NCI-H345 treated with DMSO at 0.1 percent for 48 hours (cell line): Measurements from ENCODE around the gene RREB1.
A peak's percentile ranks its signal among the peaks of the same experiment; 100 is the strongest.

Experiments used
- DNase-seq: peaks from one replicate; lab custom pipeline; 2025; ENCODE audit not compliant: unreplicated experiment; lab: John Stamatoyannopoulos, UW

Gene RREB1

DNA sequence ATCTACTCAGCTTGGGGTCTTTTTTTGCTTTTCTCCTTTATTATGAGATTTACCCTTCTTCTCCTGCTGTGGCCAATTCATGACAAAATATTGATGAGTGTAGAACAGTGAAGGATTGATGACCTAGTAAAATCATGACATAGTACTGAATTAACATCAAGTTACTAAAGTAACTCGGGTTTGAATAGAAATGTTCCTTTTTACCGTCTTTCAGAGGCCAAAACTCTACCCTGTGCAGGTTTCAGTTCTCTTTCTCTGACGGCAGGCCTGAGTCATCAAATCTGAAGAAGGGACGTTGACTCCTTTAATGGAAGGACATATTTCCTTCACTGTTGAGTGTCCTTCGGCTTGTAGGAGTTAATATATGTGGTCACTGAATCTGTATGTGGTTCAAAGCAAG lies 80.7 kb downstream of the RREB1 start:
- DNase-seq = no peak

DNA sequence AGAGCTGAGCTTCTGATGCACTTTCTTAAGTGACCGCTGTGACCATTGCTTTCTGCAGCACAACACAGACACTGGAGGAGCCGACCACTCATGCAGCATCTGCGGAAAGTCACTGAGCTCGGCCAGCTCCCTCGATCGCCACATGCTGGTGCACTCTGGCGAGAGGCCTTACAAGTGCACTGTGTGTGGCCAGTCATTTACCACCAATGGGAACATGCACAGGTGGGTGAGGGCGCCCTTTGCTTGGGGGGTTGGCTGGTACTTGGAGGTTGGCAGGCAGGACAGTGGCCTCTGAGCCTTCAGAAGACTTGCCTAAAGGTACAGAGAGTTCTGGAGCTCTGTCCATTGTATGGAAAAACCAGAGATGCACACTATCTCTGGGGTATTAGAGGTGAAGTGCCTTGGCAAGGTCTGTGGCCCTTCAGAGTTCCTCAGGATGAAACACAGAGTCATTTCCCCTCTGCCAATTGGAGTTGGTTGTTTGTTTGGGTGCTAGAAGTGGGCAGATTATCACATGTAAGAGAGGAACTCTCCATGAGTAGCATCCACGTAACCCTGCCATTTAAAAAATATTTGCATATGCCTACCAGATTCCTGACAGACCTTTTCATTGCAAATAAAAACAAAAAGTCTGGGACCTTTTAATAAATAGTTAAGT lies 81.5 kb downstream of the RREB1 start:
- DNase-seq = no peak

GRCh38 chr6:7190791-7191190 lies 83.0 kb downstream of the RREB1 start:
- no peak for DNase-seq

DNA sequence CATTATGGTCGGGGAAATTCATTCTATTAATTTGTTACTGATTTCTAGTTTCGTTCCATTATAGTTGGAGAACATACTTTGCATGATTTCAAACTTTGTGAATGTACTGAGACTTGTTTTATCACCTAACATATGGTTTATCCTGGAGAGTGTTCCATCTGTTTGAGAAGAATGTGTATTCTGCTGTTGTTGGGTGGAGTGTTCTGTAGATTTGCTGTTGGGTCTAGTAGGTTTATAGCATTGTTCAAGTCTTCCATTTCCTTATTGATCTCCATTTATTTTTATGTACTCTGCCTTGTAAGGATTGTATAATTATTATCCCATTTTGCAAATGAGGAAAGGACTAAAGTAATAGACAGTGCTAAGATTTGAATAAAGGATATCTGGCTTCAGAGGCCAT lies 85.4 kb downstream of the RREB1 start:
- DNase-seq = no peak

DNA sequence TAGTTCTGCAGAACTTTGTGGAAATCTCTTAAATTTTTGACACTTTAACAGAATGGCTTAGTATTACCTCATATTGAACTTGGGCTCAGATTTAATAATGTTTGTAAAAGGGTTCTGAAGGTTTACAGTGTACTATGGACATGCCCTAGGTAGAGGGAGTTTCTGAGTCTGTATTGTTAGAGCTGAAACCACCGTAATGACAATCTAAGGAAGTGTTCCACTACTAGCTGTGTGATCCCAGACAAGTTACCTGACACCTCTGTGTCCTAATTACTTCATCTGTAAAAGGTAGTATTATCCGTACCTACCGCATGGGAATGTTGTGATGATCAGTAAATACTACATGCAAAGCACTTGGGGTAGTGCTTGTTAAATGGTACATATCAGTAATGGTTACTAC lies 86.9 kb downstream of the RREB1 start:
- no peak for DNase-seq

DNA sequence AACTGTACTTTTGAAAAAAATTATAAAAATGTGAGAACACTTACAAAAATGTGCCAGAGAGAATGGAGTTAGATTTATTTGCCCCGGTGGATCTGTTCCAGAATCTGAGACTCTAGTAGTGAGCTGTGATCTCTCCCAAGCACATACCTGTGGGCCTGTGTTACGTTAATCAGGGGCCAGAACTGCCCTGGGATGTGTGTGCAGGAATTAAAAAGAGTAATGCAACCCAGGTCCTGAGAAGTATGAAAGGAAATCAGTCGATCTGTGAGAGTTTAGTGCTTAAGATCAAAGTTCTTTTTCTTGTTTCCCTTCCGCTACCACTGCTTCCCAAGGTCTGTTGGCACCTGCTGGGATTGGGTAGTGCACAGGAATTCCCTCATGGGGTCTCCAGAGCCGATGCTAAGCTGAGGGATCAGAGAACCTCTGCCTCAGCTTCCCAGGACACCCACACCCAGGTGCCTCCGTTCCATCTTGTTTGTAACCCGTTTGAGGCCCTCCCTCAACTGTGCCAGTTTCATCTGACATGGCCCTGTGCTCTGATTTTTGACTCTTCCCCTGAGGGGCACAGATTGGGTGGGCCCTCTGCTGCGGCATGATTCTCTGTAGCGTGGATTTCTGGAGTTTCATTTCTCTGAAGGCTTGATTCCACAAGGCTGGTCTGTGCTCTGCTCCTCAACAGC lies 87.7 kb downstream of the RREB1 start:
- no peak for DNase-seq

DNA sequence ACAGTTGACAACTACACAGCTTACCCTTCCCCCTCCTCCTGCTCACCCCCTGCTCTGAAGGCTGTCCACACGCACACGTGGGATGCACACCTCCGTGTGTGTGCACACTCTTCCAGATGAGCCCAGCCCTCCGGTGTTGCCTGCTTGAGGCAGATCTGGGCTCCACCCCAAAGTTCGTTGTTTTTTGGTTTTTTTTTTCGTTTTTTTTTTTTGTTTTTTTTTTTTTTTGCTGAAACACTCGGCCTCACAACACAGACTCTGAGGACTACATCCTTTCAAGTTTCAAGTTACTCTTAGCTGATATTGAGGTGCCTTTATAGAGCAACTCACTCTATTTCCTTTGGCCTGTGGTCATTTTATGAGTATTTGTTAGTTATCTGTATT lies 88.2 kb downstream of the RREB1 start:
- no peak for DNase-seq

DNA sequence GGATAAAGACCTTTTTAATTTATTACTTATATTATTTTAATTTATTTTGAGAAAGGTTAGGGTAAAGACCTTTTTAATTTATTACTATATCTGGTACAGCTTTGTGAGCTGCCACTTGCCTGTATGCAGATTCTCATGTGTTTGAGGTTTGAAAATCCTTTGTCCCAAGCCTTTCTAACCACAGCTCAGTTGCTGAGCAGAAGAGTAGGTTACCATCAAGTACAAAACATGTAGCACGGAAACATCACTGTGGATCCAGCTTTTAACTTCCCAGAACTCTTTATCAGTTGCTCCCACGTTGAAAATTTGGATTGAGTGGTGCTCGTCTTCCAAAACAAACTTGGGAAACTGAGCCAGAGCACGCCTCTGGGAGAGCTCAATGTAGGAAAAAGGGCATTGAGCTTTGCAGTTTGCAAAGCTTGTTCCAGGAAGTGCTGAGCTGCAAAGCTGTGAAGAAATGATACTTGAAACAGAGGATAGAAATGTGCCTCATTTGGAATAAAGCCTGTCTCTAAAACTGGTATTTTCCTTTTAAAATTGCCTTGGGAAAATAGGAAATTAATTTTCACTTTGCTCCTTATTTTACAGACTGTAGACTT lies 89.0 kb downstream of the RREB1 start:
- DNase-seq = no peak

DNA sequence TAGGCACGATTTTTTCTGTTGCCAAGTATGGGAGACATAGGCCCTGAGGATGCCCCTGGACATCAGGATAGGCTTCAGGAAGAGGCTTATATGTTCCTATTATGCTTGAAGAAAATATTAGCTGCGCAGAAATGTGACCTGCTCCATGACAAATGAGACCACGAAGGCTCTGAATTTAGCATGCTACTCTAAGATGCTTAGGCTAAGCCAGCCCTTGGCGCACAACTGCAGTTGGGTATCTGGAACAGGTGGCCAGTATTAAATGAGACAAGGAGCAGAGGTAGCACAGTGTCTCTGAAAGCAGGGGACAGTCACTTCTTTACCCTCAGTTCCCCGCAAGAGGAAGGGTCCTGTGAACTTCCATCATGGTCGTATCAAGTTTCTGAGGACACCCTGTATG lies 90.0 kb downstream of the RREB1 start:
- no peak for DNase-seq

DNA sequence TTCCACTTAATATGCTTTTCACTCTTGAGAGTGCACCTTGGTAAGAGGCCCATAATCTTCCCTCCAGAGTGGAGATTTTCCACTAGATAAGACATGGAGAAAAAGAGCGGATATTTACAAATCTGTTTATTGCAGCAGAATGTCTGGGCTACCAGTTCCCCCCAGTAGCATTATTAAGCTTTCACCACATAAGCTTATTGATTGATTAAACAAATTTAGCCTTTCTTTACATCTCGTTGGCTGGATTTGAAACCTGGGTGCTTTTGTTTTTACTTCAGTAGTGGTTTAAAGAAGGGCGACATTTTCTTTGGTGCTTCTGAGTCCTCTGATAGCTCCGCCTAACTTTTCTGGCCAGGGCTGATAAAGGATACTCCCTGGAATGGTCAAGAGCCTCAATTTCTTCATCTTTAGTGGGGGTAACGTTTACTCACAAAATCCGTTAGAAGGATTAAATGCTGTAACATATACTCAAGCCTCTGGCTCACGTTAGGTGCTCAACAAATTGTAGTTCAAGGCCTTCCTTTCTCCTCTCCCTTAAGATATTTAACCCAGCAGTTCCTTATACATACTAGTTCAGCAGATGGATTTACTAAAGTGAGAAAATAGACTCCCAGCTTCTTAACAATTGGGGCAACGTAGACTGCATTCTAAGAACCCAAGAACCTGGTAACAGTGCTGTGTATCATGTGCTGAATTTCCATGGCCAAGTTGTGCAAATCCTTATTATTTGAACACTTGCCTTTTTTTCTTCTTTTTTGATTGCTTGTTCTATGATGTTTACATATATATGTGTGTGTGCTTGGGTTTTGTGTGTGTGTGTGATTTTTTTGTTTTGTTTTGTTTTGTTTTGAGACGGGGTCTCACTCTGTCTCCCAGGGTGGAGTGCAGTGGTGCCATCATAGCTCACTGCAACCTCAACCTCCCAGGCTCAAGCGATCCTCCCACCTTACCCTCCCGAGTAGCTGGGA lies 91.4 kb downstream of the RREB1 start:
- DNase-seq = no peak

DNA sequence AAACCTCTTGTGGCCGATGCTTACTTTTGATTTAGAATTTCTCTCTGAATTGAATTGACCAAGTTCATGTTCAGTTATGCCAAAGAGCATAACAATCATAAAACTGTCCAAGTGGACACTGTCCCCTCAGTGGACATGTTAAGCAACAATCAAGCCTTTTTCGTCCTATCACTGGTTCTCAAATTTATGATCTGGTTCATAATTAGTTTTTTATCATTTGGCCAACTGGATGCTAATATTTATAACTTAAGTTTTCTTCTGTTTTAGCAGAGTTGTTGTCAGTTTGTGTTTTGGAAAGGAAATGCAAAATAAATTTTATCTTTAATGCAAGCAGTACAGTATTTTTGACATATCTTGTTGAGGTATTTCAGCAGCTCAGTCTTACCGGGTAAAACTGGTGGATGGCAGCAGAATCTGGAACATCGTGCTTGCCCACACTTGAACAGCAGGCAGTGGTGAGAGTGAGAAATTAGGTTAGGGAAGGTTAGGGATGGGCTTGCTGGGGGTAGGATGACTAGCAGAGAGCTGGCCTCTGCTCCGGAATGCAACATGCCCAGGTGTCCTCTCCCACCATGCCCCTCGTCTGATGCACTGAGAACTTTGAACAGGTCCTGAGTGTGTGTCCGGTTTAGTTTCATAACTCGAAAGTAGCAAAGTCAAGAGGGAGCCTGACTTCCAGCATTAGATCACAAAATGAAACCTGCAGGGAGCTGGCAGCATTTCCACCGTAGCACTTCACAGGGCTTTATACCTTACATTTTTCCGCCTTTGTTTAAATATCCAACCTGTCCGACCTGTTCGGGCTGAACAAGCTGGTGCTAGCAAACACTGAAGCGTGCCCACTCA lies 93.1 kb downstream of the RREB1 start:
- peak; percentile 19 for DNase-seq

DNA sequence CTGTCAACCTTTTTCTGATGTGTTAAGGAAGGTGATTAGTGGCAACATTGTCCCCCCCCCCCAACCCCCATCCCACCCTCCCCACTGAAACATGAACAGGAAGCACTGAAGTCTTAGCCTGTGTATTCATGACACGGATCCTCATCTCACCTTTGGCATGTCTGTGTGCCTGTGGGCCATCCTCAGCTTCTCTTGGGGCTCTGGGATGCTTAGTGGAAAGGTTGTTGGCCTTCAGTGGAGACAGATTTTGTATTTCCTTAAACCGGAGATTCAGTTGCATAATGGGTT lies 93.6 kb downstream of the RREB1 start:
- no peak for DNase-seq

DNA sequence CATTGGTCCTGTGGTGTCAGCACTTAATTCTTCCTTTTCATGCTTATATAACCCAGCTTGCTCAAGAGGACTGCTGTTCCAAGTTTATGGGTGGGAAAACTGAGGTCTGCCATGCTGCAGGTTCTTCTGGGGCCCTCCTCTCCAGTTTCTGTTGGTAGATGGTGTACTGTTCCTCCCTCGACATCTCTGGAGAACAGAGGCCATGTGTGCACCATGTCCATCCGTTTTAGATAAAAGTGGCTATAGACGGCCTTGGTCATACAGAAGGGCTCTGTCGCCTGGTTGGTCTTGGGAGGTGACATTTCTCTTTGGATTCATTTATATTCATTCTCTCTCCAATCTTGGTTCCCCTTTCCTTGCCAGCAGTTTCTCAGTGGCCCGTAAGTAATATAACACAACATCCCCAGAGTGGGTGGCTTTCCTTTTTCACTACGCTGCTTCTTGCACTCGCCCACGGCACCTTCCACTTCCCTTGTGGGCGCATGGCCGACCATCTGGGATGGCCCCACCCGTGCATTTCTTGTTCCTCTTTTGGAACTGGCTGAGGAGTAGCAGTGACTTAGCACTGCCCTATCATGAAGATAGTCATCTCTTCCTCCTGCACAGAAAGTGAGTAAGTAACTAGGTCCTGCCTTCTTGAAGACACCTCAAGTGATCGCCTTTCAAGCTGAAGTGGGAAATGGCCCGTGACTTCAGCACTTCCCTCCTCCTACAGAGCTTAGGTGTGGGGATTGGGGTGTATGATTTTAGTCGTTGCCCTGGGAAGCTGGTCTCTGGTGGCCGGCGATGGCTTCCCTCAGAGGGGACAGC lies 94.2 kb downstream of the RREB1 start:
- DNase-seq = peak; percentile 0

GRCh38 chr6:7202950-7203349 lies 95.2 kb downstream of the RREB1 start:
- no peak for DNase-seq

DNA sequence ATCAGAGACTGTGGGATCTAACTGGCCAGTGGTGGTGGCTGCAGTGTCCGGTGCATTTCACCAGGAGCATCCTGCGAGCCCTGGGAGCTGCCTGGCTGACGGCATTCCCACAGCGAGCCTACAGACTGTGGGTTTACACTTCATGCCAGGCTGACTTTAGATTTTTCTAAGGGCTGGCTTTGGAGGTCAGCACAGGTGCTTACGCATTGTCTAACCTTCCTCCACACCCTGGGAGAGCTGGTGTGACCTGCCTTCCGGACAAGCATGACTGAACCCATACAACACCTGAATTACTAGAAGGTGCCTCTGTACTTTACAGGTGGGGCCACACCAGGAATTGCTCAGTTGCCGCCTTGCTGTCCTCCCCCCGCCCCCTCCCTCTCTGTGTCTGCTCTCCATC lies 96.2 kb downstream of the RREB1 start:
- peak; percentile 3 for DNase-seq

DNA sequence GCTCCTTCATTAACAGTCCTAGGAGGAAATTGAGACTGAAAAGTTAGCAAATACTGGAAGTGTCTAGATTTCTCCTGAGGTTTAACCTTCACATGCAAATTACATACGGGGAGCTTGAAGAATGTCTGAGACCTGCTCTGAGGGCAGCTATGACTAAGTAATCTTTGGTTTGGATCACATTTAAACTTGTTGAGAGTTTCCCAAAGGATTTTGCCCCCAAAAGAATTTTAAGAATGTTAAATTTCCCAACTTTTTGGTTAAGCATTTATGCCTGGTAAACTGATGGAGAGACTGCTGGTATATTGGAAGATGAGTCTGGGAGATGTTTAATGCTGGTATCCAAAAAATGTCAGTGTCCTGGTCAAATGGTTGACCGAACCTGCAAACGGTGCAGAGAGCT lies 97.0 kb downstream of the RREB1 start:
- no peak for DNase-seq

DNA sequence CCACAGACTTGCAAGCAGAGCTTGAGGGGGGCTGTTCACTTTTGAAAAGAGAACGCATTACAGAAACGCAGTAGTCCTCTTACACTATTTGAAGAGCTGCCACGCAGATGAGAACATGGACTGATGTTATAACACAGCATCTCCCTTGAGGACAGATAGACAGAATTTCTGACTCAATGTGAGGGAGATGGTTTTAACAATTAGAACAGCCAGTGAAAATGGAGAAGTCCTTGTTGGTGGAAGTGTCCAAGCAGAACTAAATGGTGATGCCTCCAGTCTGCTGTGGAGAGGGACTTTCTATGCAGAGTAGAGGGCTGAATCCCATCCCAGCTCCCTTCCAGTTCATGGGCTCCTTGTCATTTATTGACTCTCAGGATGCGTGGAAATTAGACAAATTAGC lies 100.0 kb downstream of the RREB1 start:
- DNase-seq = no peak

GRCh38 chr6:7213416-7213815 lies 105.7 kb downstream of the RREB1 start:
- no peak for DNase-seq

GRCh38 chr6:7214468-7214867 lies 106.7 kb downstream of the RREB1 start:
- no peak for DNase-seq

GRCh38 chr6:7215131-7215530 lies 107.4 kb downstream of the RREB1 start:
- no peak for DNase-seq
